Activated gamma-delta T cell treated with Interleukin-2 at 50 U/mL for 16 hours (primary cell): ENCODE results near the gene NRSN2.
"Not testable (repeated sequence)": the region's sequence is repeated elsewhere in the genome, so short reads cannot be mapped to it uniquely, and the experiment has no call there.

Experiments used
- DNase-seq: peaks from one replicate; pipeline ENCODE4 v3.0.0-alpha.2; 2020

NRSN2 gene

GRCh38 chr20:377578-377977 lies 30.7 kb downstream of the NRSN2 start:
- not testable (repeated sequence) for DNase-seq

DNA sequence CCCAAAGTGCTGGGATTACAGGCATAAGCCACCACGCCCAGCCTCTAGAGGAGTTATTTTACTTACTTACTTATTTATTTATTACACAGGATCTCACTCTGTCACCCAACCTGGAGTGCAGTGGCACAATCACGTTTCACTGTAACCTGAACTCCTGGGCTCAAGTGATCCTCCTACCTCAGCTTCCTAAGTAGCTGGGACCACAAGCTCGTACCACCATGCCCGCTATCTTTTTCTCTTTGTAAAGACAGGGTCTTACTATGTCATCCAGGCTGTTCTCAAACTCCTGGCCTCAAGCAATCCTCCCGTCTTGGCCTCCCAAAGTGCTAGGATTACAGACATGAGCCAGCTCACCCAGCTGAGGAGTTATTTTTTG lies 32.0 kb downstream of the NRSN2 start:
- no peak for DNase-seq

- peak; percentile 48 for DNase-seq
Observed at GRCh38 chr20:380763-381580, 34.1 kb downstream of the NRSN2 start.

DNA sequence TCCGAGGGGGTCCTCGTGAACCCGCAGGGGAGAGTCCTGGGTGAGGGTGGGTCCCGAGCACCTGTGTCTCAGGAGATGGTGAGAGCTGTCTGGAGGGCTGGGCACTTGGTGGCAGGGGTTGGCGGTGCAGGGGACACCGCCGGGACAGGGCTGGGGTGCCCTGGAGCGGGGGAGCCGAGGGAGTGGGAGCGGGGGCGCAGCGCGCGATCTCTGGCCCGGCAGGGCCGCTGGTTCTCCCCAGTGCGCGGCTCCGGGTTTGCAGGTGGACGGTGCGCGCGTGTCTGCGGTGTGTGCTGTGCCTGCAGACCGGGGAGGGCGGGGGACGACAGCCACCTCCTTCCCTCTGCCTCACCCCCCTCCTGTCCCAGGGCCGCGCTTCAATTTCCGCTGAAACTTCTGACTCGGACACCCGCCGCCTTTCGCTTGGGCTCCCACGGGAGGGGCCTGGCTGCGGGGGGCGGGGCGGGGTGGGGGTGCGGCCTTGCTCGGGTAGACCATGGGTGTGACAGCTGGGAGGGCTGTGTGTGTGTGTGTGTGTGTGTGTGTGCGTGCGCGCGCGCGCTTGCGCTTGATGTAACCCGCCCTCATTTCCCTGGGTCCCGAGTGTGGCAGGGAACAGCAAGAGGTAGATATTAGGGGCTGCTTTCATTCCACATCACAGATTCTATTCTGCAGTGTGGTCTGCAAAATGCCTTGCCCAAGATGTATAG lies 34.8 kb downstream of the NRSN2 start:
- DNase-seq, result peak; percentile 73

DNA sequence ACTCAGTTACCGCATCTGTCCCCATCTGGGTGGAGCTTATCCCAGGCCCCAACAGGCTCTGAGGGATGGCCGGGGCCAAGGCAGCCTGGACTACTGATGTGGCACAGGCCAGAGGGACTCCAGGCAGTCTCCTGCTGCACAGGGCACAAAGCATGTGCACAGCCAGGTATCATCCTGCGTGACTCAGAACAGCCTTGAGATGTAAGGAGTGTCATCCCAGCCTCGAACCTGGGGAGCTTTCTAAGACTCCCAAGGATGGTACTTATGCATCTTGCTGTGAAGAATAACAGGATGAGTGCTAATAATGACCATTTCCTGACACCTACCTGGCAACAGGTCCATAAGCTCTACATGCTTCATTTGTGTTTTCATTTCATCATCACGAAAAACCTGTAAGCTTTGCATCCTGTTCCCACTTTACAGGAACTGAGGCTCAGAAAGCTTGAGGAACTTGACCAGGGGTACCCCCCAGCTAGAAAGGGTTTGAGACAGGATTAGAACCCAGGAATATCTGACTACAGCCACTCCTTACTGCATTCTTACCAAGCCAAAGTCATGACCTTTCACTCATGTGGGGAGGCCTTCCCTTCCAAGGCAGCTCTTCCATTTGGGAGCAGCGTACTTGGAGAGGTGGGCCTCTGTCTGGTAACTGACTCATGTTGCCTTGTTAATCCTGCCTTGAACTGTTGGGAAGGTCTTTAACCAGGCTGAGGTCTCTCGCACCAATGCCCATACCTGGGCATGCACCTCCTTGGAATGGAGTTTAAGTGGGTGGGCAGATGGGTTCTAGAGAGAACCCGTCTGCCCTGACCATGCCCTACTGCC lies 35.6 kb downstream of the NRSN2 start:
- no peak for DNase-seq

GRCh38 chr20:383889-384288 lies 37.0 kb downstream of the NRSN2 start:
- no peak for DNase-seq

DNA sequence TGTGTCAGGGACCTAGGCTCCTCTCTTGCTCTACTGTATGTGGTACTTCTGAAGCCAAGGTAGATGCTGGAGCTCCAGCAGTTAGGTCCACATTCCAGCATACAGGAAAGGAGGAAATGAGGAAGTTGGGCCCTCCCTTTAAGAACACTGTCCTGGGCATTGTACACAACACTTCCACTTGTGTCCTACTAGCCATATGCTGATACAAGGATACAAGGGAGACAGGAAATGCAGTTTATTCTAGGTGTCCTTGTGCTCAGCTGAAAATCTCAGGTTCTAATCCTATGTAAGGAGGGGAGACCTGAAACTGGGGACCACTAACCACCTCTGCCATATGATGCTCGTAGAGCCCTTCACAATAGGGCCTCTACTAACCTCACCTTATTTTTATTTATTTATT lies 37.8 kb downstream of the NRSN2 start:
- DNase-seq, result no peak

DNA sequence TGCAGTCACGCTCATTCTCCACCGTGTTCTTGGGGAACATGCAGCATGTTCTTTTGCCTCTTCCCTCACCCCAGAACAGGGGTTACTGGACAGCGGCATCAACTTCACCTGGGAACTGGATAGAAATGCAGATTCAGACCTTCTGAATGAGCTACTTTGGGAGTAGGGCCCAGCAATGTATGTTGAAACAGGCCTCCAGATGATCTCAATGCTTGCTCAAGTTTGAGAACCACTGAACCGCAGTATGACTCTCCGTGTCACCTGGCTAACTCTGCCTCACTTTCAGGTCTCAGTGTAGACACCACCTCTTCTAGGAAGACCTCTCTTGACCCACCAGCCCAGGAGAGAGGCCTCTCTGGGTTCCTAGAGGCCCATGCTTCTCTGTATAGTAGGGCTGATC lies 38.5 kb downstream of the NRSN2 start:
- DNase-seq, result no peak

GRCh38 chr20:386634-387033 lies 39.7 kb downstream of the NRSN2 start:
- DNase-seq, result not testable (repeated sequence)

- no peak for DNase-seq
Observed at GRCh38 chr20:387520-387919, 40.6 kb downstream of the NRSN2 start.

GRCh38 chr20:388034-388994 lies 41.4 kb downstream of the NRSN2 start:
- DNase-seq, result no peak

GRCh38 chr20:389220-389619 lies 42.3 kb downstream of the NRSN2 start:
- DNase-seq, result no peak

GRCh38 chr20:391041-391711 lies 44.3 kb downstream of the NRSN2 start:
- no peak for DNase-seq

DNA sequence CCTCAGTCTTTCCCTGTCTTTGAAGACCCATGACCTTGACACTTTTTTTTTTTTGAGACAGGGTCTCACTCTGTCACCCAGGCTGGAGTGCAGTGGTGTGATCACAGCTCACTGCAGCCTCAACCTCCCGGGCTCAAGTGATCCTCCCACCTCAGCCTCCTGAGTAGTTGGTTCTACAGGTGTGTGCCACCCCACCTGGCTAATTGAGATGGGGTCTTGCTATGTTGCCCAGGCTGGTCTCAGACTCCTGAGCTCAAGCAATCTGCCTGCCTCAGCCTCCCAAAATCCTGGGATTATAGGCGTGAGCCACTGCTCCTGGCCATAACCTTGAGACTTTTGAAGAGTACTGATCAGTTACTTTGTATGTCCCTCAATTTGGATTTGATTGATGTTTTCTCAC lies 46.4 kb downstream of the NRSN2 start:
- DNase-seq, result not testable (repeated sequence)

DNA sequence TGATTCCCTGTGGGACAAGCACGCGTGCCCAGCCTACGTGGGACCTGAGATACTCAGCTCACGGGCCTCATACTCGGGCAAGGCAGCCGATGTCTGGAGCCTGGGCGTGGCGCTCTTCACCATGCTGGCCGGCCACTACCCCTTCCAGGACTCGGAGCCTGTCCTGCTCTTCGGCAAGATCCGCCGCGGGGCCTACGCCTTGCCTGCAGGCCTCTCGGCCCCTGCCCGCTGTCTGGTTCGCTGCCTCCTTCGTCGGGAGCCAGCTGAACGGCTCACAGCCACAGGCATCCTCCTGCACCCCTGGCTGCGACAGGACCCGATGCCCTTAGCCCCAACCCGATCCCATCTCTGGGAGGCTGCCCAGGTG lies 49.3 kb downstream of the NRSN2 start:
- DNase-seq, result no peak

GRCh38 chr20:396619-397431 lies 49.9 kb downstream of the NRSN2 start:
- DNase-seq, result no peak

GRCh38 chr20:397432-398237 lies 50.7 kb downstream of the NRSN2 start:
- no peak for DNase-seq

DNA sequence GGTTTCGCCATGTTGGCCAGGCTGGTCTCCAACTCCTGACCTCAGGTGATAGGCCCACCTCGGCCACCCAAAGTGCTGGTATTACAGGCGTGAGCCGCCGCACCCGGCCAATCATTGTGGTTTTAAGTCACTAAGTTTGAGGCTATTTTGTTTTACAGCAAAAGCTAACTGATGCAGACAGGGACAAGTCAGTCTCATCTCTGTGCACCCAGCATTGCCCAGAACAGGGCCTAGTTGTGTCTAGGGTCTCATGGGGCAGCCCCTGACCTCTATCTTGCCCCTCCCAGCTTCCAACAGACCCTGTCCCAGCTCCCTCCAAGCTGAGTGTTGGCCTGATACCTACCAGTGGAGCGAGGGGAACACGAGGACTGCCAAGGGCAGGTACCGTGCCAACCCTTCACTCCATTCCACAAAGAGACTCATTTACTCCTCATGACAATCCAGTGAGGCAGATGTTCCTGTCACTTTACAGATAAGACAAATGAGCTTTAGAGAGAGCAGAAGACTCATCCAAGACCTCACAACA lies 52.3 kb downstream of the NRSN2 start:
- no peak for DNase-seq

- DNase-seq, result no peak
Observed at GRCh38 chr20:400128-400453, 53.2 kb downstream of the NRSN2 start.
